Astrocyte (in vitro differentiated cells and primary cell): Measurements from ENCODE around the gene RHBDL1. TPM values are rescaled to one million over a fixed set of nuclear protein-coding genes. Genes with fewer than 3 reads are reported as not detected.
A peak's percentile ranks its signal among the peaks of the same experiment; 100 is the strongest.

ENCODE experiments used
- DNase-seq: peaks from one replicate; pipeline ENCODE4 v3.0.0-alpha.2; 2010; ENCODE audit warnings: low read depth
- FAIRE-seq: peaks from 2 replicates; lab custom pipeline; 2011; peaks lifted over from hg19 to GRCh38; lab: Jason Lieb, UNC
- H2AFZ ChIP-seq: 2 replicates; pipeline ENCODE4 v1.6.0; 2012; ENCODE audit warnings: low read depth, low read length, inconsistent platforms
- H3K27ac ChIP-seq: 2 replicates; pipeline ENCODE4 v1.5.1; 2011; ENCODE audit warnings: low read depth, low read length, inconsistent platforms
- H3K27me3 ChIP-seq: 2 replicates; pipeline ENCODE4 v1.6.0; 2011; ENCODE audit warnings: low read length, inconsistent platforms; ENCODE audit not compliant: insufficient read depth
- H3K36me3 ChIP-seq: 2 replicates; pipeline ENCODE4 v1.5.1; 2011; ENCODE audit warnings: low read length, inconsistent platforms; ENCODE audit not compliant: insufficient read depth
- H3K4me1 ChIP-seq: 2 replicates; pipeline ENCODE4 v1.5.1; 2011; ENCODE audit warnings: low read length, inconsistent platforms; ENCODE audit not compliant: insufficient read depth
- H3K4me2 ChIP-seq: 2 replicates; pipeline ENCODE4 v1.6.0; 2012; ENCODE audit warnings: low read length, inconsistent platforms
- H3K4me3 ChIP-seq: 2 replicates; pipeline ENCODE4 v1.5.1; 2011; ENCODE audit warnings: low read depth, mild to moderate bottlenecking, low read length, inconsistent platforms; ENCODE audit not compliant: insufficient read depth
- H3K79me2 ChIP-seq: 2 replicates; pipeline ENCODE4 v1.6.0; 2012; ENCODE audit warnings: mild to moderate bottlenecking, low read length, inconsistent platforms; ENCODE audit not compliant: insufficient read depth
- H3K9ac ChIP-seq: 2 replicates; pipeline ENCODE4 v1.6.0; 2012; ENCODE audit warnings: mild to moderate bottlenecking, low read length, inconsistent platforms
- H3K9me3 ChIP-seq: 2 replicates; pipeline ENCODE4 v1.5.1; 2012; ENCODE audit warnings: low read depth, mild to moderate bottlenecking, low read length, inconsistent platforms; ENCODE audit not compliant: insufficient read depth
- H4K20me1 ChIP-seq: 2 replicates; pipeline ENCODE4 v1.6.0; 2012; ENCODE audit warnings: low read length, inconsistent platforms; ENCODE audit not compliant: insufficient read depth
- H3K27ac Mint-ChIP-seq: one replicate; pipeline ENCODE4 v1.8.0; 2021; ENCODE audit warnings: mild to moderate bottlenecking, mixed read lengths; ENCODE audit not compliant: unreplicated experiment
- H3K27me3 Mint-ChIP-seq: one replicate; pipeline ENCODE4 v1.8.0; 2021; ENCODE audit warnings: low read depth, mixed read lengths; ENCODE audit not compliant: unreplicated experiment
- H3K36me3 Mint-ChIP-seq: one replicate; pipeline ENCODE4 v1.8.0; 2021; ENCODE audit warnings: low read depth, mixed read lengths; ENCODE audit not compliant: unreplicated experiment
- H3K4me1 Mint-ChIP-seq: one replicate; pipeline ENCODE4 v1.8.0; 2021; ENCODE audit warnings: low read depth, mixed read lengths; ENCODE audit not compliant: unreplicated experiment
- H3K4me3 Mint-ChIP-seq: one replicate; pipeline ENCODE4 v1.8.0; 2021; ENCODE audit warnings: mild to moderate bottlenecking, moderate library complexity, mixed read lengths; ENCODE audit not compliant: unreplicated experiment
- H3K9me3 Mint-ChIP-seq: one replicate; pipeline ENCODE4 v1.8.0; 2021; ENCODE audit warnings: mild to moderate bottlenecking, mixed read lengths; ENCODE audit not compliant: unreplicated experiment
- CTCF ChIP-seq: IDR thresholded peaks from 2 replicates; pipeline ENCODE4 v1.5.1; 2011; ENCODE audit warnings: low read depth, mild to moderate bottlenecking, inconsistent platforms, low read length, moderate library complexity; ENCODE audit not compliant: insufficient read depth
- EZH2 ChIP-seq: IDR thresholded peaks from 2 replicates; pipeline ENCODE4 v1.6.1; 2012; ENCODE audit warnings: mild to moderate bottlenecking, low read length, inconsistent platforms; ENCODE audit not compliant: insufficient read depth
- total RNA-seq: library from RNA; stranded (reverse); gene quantifications from 2 replicates; pipeline ENCODE4 v1.2.1, GENCODE V29; 2021

Gene RHBDL1
- total RNA-seq, 1 donor from 2014 or later, result 4.9 TPM

- TF ChIP-seq EZH2 (no peak), CTCF (no peak)
- Mint-ChIP-seq H3K36me3 (peaks cover under 1% of the 10 kb centered on the region), H3K4me1 (no peaks in the 10 kb centered on the region), H3K4me3 (no peak overlapping the region), H3K9me3 (no peaks in the 10 kb centered on the region), H3K27me3 (no peaks in the 10 kb centered on the region), H3K27ac (no peak overlapping the region)
- Histone ChIP-seq H3K27me3 (no peaks in the 10 kb centered on the region), H2AFZ (no peak overlapping the region), H3K9me3 (no peaks in the 10 kb centered on the region), H3K79me2 (no peaks in the 10 kb centered on the region), H3K9ac (no peak overlapping the region), H4K20me1 (no peaks in the 10 kb centered on the region), H3K4me2 (no peak overlapping the region), H3K36me3 (no peaks in the 10 kb centered on the region), H3K4me3 (no peak overlapping the region), H3K27ac (no peak overlapping the region), H3K4me1 (no peaks in the 10 kb centered on the region)
- FAIRE-seq, result no peak
- DNase-seq, result no peak
Measured at GRCh38 chr16:658679-659571, 16.5 kb upstream of the RHBDL1 start.

DNA sequence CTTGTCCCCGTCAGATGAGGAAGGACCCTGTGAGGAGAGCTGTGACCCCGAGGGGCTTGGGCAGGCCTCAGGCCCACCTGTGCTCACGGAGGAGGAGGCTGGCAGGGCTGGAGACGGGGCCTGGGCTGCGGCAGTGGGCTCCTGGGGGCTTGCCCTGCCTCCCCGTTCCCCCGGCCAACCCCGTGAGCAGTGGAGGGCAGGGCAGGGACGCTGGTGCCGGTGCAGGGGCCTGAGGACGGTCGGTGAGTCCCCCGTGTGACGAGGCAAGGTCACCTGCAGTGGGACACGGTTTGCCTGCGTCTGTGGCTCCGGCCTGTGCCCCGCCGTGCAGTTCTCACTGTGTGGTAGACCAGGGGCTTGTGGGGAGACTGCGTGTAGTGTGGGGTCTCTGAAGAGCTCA, 15.9 kb upstream of the RHBDL1 start:
- no peak overlapping the region for H3K27ac Mint-ChIP-seq
- Histone ChIP-seq H2AFZ (no peak overlapping the region), H3K4me3 (no peak overlapping the region), H3K79me2 (no peaks in the 10 kb centered on the region), H3K9me3 (no peaks in the 10 kb centered on the region), H3K27me3 (no peaks in the 10 kb centered on the region), H3K27ac (no peak overlapping the region), H3K4me1 (no peaks in the 10 kb centered on the region), H3K36me3 (no peaks in the 10 kb centered on the region), H4K20me1 (no peaks in the 10 kb centered on the region), H3K4me2 (no peak overlapping the region), H3K9ac (no peak overlapping the region)
- no peaks in the 10 kb centered on the region for H3K9me3 Mint-ChIP-seq
- no peaks in the 10 kb centered on the region for H3K27me3 Mint-ChIP-seq
- DNase-seq, result no peak
- no peak for TF ChIP-seq CTCF
- no peak for TF ChIP-seq EZH2
- no peaks in the 10 kb centered on the region for H3K4me1 Mint-ChIP-seq
- H3K36me3 Mint-ChIP-seq, result peaks cover 2% of the 10 kb centered on the region
- H3K4me3 Mint-ChIP-seq, result no peak overlapping the region
- FAIRE-seq, result no peak

GRCh38 chr16:660132-660458, 15.4 kb upstream of the RHBDL1 start:
- Mint-ChIP-seq H3K4me1 (no peaks in the 10 kb centered on the region), H3K9me3 (no peaks in the 10 kb centered on the region), H3K4me3 (no peak overlapping the region), H3K36me3 (peaks cover 2% of the 10 kb centered on the region), H3K27me3 (no peaks in the 10 kb centered on the region), H3K27ac (no peak overlapping the region)
- no peaks in the 10 kb centered on the region for H3K27me3 ChIP-seq
- TF ChIP-seq CTCF (no peak), EZH2 (no peak)
- DNase-seq (no peak), FAIRE-seq (no peak)
- no peaks in the 10 kb centered on the region for H4K20me1 ChIP-seq
- no peak overlapping the region for H3K4me3 ChIP-seq
- H3K27ac ChIP-seq, result no peak overlapping the region
- no peaks in the 10 kb centered on the region for H3K79me2 ChIP-seq
- H2AFZ ChIP-seq, result peak overlapping the region; percentile 47
- no peaks in the 10 kb centered on the region for H3K9me3 ChIP-seq
- H3K4me1 ChIP-seq, result no peaks in the 10 kb centered on the region
- no peak overlapping the region for H3K9ac ChIP-seq
- H3K36me3 ChIP-seq, result no peaks in the 10 kb centered on the region
- no peak overlapping the region for H3K4me2 ChIP-seq
